ENCODE results near the gene XXYLT1. TPM values are rescaled to one million over a fixed set of nuclear protein-coding genes. Genes with fewer than 3 reads are reported as not detected.

The XXYLT1 gene
- total RNA-seq, 1 experiment from 2014 or later = 53.9 TPM

DNA sequence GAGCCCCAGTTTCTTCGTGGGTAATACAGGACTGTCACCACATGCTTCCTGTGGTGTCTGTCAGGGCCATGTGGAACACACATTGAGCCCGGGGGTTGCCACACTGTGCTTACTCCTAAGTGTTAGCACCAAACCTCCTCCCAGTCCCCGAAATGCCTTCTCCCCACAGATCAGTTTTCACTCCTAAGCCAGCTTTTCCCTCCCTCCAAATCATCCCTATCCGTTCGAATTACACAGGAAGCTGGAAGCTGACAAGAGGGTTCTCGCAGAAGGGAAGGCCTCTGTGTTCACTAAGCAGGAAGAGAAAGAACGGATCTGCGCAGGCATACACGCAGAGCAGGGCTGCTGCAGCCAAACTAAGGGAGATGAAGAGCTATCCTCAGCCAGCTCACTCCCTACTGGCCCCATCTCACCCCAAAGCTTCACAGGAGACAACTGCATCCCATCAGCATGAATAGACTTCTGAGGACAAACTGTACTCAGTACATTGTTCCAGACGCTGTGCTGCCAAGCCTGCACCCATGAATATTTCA, 32.3 kb downstream of the XXYLT1 start:
- POLR2A ChIA-PET (ENCODE audit: low non-redundant PET) = no interaction called here
- no peak for DNase-seq (ENCODE audit: low spot score)
- H3K27me3 ChIP-seq (replicated peaks; ENCODE audit: insufficient read depth, low read depth, low read length, poor library complexity) = no peaks in the 10 kb centered on the region

GRCh38 chr3:195238081-195238571, 32.8 kb downstream of the XXYLT1 start:
- intact Hi-C loops (cut with micrococcal nuclease; ENCODE audit: unreplicated experiment) = no loop called here
- TF ChIP-seq CTCF (conservative IDR thresholded peaks at IDR 0.05; ENCODE audit: low read depth, low read length) (no peak), EZH2 (IDR thresholded peaks at IDR 0.05; ENCODE audit: borderline replicate concordance, low read depth, low read length, poor library complexity, severe bottlenecking) (no peak)
- Histone ChIP-seq H3K4me1 (ENCODE audit: insufficient read depth, low read length, poor library complexity, severe bottlenecking) (no peaks in the 10 kb centered on the region), H3K27ac (ENCODE audit: low read depth, low read length, poor library complexity, severe bottlenecking) (no peak overlapping the region), H3K9me3 (ENCODE audit: low read depth, low read length, poor library complexity, severe bottlenecking) (no peaks in the 10 kb centered on the region), H3K36me3 (ENCODE audit: insufficient read depth, low read length, poor library complexity, severe bottlenecking) (no peaks in the 10 kb centered on the region), H3K27me3 (replicated peaks; ENCODE audit: insufficient read depth, low read depth, low read length, poor library complexity) (no peaks in the 10 kb centered on the region), H3K4me3 (ENCODE audit: low read depth, low read length, poor library complexity, severe bottlenecking) (no peak overlapping the region)
- DNase-seq (ENCODE audit: low spot score) = no peak
- ChIA-PET POLR2A (ENCODE audit: low non-redundant PET) (no interaction called here), CTCF (no interaction called here)
- no TSS peak for BruUV-seq (replicated peaks)

More for the DNA sequence above, 32.3 kb downstream of the XXYLT1 start:
- Histone ChIP-seq H3K36me3 (ENCODE audit: insufficient read depth, low read length, poor library complexity, severe bottlenecking) (no peaks in the 10 kb centered on the region), H3K9me3 (ENCODE audit: low read depth, low read length, poor library complexity, severe bottlenecking) (no peaks in the 10 kb centered on the region), H3K4me3 (ENCODE audit: low read depth, low read length, poor library complexity, severe bottlenecking) (no peak overlapping the region), H3K4me1 (ENCODE audit: insufficient read depth, low read length, poor library complexity, severe bottlenecking) (no peaks in the 10 kb centered on the region), H3K27ac (ENCODE audit: low read depth, low read length, poor library complexity, severe bottlenecking) (no peak overlapping the region)
- no TSS peak for BruUV-seq (replicated peaks)
- intact Hi-C loops (cut with micrococcal nuclease; ENCODE audit: unreplicated experiment) = no loop called here
- TF ChIP-seq EZH2 (IDR thresholded peaks at IDR 0.05; ENCODE audit: borderline replicate concordance, low read depth, low read length, poor library complexity, severe bottlenecking) (no peak), CTCF (conservative IDR thresholded peaks at IDR 0.05; ENCODE audit: low read depth, low read length) (no peak)
- CTCF ChIA-PET = no interaction called here

- ChIA-PET CTCF (no interaction called here), POLR2A (ENCODE audit: low non-redundant PET) (no interaction called here)
- H3K4me1 ChIP-seq (ENCODE audit: insufficient read depth, low read length, poor library complexity, severe bottlenecking) = no peaks in the 10 kb centered on the region
- no peaks in the 10 kb centered on the region for H3K36me3 ChIP-seq (ENCODE audit: insufficient read depth, low read length, poor library complexity, severe bottlenecking)
- TF ChIP-seq CTCF (conservative IDR thresholded peaks at IDR 0.05; ENCODE audit: low read depth, low read length) = no peak
- no peak for TF ChIP-seq EZH2 (IDR thresholded peaks at IDR 0.05; ENCODE audit: borderline replicate concordance, low read depth, low read length, poor library complexity, severe bottlenecking)
- H3K4me3 ChIP-seq (ENCODE audit: low read depth, low read length, poor library complexity, severe bottlenecking) = no peak overlapping the region
- intact Hi-C loops (cut with micrococcal nuclease; ENCODE audit: unreplicated experiment) = no loop called here
- H3K27me3 ChIP-seq (replicated peaks; ENCODE audit: insufficient read depth, low read depth, low read length, poor library complexity) = no peaks in the 10 kb centered on the region
- no TSS peak for BruUV-seq (replicated peaks)
- DNase-seq (ENCODE audit: low spot score) = no peak
- no peaks in the 10 kb centered on the region for H3K9me3 ChIP-seq (ENCODE audit: low read depth, low read length, poor library complexity, severe bottlenecking)
- H3K27ac ChIP-seq (ENCODE audit: low read depth, low read length, poor library complexity, severe bottlenecking) = no peak overlapping the region
Observed at GRCh38 chr3:195236801-195237570, 34.0 kb downstream of the XXYLT1 start.
